Stimulated activated CD4-positive, alpha-beta T cell treated with anti-CD3 and anti-CD28 coated beads, Interleukin-2, amount 100 ng/mL, for 24 hours (primary cell): ENCODE measurements around the gene CDS1.
"Not testable (repeated sequence)": the region's sequence is repeated elsewhere in the genome, so short reads cannot be mapped to it uniquely, and the experiment has no call there.

Experiments
- DNase-seq, 2 donors: peaks; one replicate each; pipeline ENCODE4 v3.0.0-alpha.2; 2020

The CDS1 gene

GRCh38 chr4:84677093-84677492 lies 94.2 kb downstream of the CDS1 start:
- no peak for DNase-seq

GRCh38 chr4:84677995-84678394 lies 95.1 kb downstream of the CDS1 start:
- DNase-seq: no peak

- DNase-seq: no peak
Observed at GRCh38 chr4:84678976-84679744, 96.2 kb downstream of the CDS1 start.

- DNase-seq: no peak
Observed at GRCh38 chr4:84680956-84681355, 98.0 kb downstream of the CDS1 start.

- DNase-seq: no peak
Observed at GRCh38 chr4:84681486-84682274, 98.8 kb downstream of the CDS1 start.

GRCh38 chr4:84682661-84683060 lies 99.7 kb downstream of the CDS1 start:
- DNase-seq: not testable (repeated sequence)

- no peak for DNase-seq
Observed at GRCh38 chr4:84683064-84683850, 100.3 kb downstream of the CDS1 start.

- no peak for DNase-seq
Observed at GRCh38 chr4:84684361-84684760, 101.4 kb downstream of the CDS1 start.

- no peak for DNase-seq
Observed at GRCh38 chr4:84685105-84685504, 102.2 kb downstream of the CDS1 start.

- DNase-seq: no peak
Observed at GRCh38 chr4:84688605-84689004, 105.7 kb downstream of the CDS1 start.

- DNase-seq: no peak
Observed at GRCh38 chr4:84689197-84689596, 106.3 kb downstream of the CDS1 start.

- no peak for DNase-seq
Observed at GRCh38 chr4:84690481-84690880, 107.6 kb downstream of the CDS1 start.

GRCh38 chr4:84691170-84691691 lies 108.3 kb downstream of the CDS1 start:
- no peak for DNase-seq

GRCh38 chr4:84691800-84692199 lies 108.9 kb downstream of the CDS1 start:
- DNase-seq: no peak

GRCh38 chr4:84697159-84697558 lies 114.2 kb downstream of the CDS1 start:
- DNase-seq: no peak

- DNase-seq: no peak
Observed at GRCh38 chr4:84697615-84698201, 114.8 kb downstream of the CDS1 start.

- no peak for DNase-seq
Observed at GRCh38 chr4:84699001-84699671, 116.2 kb downstream of the CDS1 start.
